Activated CD8-positive, alpha-beta memory T cell treated with anti-CD3 and anti-CD28 coated beads for 24 hours (primary cell): ENCODE results near the gene ASTN2.

Source experiments
- DNase-seq: peaks from one replicate; pipeline ENCODE4 v3.0.0-alpha.2; 2020

The ASTN2 gene

DNA sequence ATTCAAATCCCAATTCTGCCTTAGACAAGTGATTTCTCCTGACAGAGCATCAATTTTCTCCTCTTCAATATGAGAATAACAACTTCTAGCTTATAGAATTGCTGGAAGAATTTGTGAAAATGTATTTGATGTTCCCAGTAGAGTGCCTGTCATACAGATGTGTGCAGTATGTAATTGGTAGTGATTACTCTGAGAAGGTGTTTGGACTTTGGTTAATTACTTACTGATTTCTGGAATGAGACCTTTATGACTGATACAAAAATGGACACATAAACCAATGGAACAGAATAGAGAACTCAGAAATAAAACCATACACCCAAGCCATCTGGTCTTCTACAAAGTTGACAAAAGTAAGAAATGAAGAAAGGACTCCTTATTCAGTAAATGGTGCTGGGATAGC, 829.7 kb downstream of the ASTN2 start:
- DNase-seq = no peak

DNA sequence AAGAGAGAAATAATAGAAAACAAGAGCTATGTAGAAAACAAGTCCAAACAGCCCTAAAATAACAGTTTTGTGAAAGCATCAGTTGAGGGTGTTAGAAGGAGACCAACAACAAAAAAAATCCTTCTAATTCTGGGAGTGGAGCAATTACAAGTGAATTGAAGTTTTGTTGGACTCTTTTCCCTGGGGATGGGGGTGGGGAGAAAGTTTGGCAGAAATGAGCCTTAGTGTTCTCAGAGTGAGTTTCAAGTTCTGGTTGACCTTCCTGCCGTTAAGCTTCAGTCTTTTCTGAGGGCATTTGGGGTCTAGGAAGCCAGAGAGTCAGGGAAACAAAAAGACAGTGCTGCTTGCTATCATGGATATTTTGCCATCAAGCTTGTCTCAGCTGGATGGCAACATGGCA, 834.0 kb downstream of the ASTN2 start:
- DNase-seq = no peak

GRCh38 chr9:116576386-116576785, 838.5 kb downstream of the ASTN2 start:
- DNase-seq = no peak

DNA sequence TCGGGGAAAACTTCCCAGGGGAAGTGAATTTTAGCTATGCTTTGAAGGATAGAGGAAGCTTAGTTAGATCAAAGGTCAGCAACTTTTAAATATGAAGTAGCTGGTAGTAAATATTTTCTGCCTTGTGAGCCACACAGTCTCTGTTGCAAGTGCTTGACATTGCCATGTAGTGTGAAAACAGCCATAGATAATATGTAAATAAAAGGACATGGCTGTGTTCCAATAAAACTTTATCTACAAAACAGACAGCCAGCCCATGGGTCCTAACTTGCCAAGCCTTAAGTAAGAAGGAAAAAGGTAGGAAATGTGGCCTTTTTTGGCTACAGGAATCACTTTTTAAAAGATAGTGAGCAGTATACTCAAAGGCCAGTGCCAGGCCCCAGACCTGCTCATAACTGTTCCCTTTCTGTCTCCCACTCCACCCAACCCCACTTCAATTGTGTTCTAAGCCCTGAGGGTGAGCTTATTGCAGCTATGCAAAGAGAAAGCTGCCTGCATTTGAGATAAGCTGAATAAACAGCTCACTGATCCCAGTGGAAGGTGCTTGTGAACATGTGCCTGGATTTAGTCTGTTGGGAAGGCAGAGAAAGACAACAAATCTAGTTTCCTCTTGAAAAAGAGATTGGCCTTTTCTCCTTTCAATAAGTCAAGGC, 840.7 kb downstream of the ASTN2 start:
- no peak for DNase-seq

GRCh38 chr9:116572095-116572748, 842.6 kb downstream of the ASTN2 start:
- peak; percentile 57 for DNase-seq

- no peak for DNase-seq
Observed at GRCh38 chr9:116569111-116569510, 845.7 kb downstream of the ASTN2 start.

GRCh38 chr9:116566677-116567488, 848.0 kb downstream of the ASTN2 start:
- DNase-seq = no peak

DNA sequence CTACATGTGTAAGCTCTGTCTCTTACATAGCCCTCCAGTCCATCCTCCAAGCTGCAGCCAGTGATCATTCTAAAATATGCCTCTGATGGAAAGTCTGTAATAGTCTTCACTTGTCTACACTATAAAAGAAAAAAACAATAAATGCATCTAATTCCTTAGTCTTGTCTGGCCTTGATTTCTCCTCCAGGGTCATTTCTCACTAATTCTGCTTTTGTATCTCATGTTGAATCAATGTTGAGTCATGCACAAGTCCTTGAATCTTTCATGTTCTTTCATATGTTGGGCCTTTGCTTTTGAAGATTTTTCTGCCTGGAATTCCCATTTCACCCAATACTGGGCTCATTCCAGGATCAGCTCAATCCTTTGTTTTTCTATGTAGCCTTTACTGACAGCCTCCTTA, 848.9 kb downstream of the ASTN2 start:
- DNase-seq = no peak

GRCh38 chr9:116564266-116564793, 850.5 kb downstream of the ASTN2 start:
- no peak for DNase-seq

- no peak for DNase-seq
Observed at GRCh38 chr9:116558818-116559540, 855.9 kb downstream of the ASTN2 start.

GRCh38 chr9:116558035-116558434, 856.8 kb downstream of the ASTN2 start:
- no peak for DNase-seq

DNA sequence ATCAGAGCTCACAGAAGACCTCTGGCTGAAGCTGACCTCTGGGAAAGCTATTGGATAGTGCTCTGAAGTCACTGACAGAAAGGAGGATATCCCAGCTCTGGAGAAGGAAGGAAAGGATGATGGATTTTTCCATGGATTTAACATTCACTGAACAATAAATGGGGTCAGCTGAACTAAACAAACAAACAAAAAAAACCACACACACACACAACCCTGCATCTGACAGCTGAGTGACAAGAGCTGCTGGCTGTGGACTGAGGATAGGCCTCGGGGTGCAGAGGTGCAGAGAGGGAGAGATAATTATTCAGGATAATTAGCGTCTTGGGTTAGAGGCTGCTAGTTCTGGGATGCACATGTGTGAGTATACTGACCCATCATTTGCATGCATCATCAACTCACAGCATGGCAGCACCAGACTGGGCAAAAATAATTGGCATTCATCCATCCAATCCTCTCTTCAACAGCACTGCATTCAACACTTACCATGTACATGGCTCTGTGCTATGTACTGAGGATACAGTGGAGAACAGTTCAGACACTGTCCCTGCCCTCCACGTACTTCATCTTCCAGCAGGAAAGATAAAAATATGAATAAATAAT, 859.2 kb downstream of the ASTN2 start:
- no peak for DNase-seq

GRCh38 chr9:116555119-116555518, 859.7 kb downstream of the ASTN2 start:
- no peak for DNase-seq

GRCh38 chr9:116550696-116551436, 864.0 kb downstream of the ASTN2 start:
- DNase-seq = no peak

DNA sequence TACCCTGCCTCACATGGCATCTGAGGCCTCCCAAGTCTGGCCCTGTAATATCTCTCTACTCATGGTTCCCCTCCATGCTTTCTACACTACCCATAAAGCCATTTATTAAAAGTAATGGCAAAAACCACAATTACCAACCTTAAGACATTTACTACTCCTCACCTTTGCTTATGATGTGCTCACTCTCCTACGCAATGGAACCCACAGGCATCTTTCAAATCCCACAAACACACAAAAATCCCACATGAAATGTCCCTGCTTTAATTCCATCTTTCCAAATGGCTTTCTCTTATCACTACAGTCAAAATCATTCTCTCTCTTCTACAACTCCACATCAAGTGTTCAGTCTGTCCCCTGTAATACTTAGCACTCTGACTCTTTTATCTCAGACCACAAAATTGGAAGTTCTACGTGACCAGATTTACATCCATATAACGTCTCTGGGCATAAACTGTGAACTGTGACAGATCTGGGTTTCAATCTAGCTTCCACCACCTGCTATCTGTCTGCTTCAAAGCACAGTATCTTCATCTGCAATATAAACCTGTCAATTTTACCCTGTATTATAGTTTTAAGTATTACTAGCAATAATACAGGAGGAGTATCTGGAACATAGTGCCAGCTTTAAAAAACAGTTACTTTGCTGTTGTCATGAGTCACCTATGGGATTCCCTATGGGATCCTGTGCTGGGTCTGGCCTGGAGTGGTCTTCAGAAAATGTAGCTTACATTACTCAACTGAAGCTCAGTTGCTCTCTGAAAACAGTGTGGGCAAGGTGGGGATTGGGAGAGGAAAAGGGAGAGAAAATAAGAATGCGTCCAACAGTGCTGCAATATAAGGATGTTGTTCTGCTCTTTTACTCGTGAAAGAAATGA, 864.8 kb downstream of the ASTN2 start:
- DNase-seq = no peak

GRCh38 chr9:116549061-116549664, 865.7 kb downstream of the ASTN2 start:
- DNase-seq = no peak

DNA sequence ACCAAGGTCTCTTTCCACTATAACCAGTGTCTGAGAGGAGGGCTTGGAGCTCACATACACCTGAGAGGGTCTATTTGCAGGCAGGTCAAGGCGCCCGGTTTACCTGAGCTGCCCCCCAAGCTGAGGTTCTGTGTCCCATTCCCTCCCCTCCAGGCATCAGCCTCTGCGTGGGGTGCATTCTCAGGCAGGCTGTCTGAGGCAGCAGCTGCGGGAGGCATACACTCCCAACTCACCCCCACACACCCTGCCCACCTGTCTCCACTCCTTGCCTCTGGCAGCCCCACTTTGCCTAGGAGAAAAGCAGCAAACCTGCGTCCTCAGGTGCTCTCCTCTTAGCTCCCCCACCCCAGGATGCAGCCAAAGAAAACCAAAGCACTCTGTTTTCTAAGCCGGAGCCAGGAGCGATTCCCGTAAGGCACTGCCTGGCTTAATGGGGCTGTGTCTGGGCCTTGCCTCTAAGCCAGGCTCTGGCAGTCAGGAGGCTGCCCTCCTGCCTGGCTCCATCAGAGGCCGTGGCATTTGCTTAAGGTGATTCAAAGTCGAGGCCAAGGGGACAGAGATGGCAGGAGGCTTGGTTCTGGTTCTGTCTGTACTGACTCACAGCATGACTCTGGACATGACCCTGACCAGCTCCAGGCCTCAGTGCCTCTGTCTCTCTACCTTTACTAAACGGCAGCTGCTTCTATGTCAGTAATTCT, 867.0 kb downstream of the ASTN2 start:
- no peak for DNase-seq

GRCh38 chr9:116546711-116547581, 867.9 kb downstream of the ASTN2 start:
- DNase-seq = no peak

DNA sequence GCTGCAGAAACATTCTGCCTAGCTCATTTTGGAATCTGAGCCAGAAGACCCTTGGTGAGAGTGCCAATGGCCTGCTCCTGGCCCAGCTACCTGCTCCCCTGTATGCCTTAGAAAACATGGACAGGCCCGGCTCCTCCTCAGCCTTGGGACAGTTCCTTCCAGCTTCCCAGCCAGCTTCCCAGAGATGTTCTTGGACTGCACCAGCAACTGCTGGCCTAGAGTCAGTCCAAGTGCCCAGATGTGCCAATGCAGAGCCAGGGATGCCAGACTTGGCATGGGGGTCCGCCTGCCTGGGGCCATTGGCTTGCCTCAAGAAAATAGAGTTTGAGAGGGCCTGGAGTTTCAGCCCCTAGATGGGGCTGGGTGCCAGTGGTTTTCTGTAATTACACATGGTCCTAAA, 870.0 kb downstream of the ASTN2 start:
- no peak for DNase-seq
